CD4-positive, alpha-beta T cell (primary cell): Measurements from ENCODE around the gene HTR4. TPM values are rescaled to one million over a fixed set of nuclear protein-coding genes. Genes with fewer than 3 reads are reported as not detected.

ENCODE experiments used
- ATAC-seq: fragments of 200-7000 bp; cut with Tn5 transposase; one replicate; pipeline ENCODE4 v1.10.0; 2022; ENCODE audit warnings: mild to moderate bottlenecking; ENCODE audit not compliant: poor library complexity
- CTCF ChIA-PET: fragments of 350-600 bp; sonication (Branson Sonifier 250); formaldehyde crosslinking; loops from one replicate; lab custom pipeline; 2021; ENCODE audit warnings: antibody characterized with exemption, inconsistent platforms; lab: Charles Lee
- POLR2A ChIA-PET: fragments of 350-600 bp; sonication (Branson Sonifier 250); formaldehyde crosslinking; loops from one replicate; lab custom pipeline; 2021; ENCODE audit warnings: antibody characterized with exemption, inconsistent platforms; lab: Charles Lee
- DNase-seq, 14 experiments: peaks; one replicate each; pipeline ENCODE4 v3.0.0-alpha.2; 2013 to 2020; ENCODE audit warnings: mixed read lengths in 2 of 14
- H3K27ac ChIP-seq, 2 donors: one replicate each; pipeline versions ENCODE4 v1.5.1 to v1.7.0; 2013; ENCODE audit warnings: low read length in 2 of 2, low read depth in 1 of 2, mild to moderate bottlenecking in 1 of 2
- H3K27me3 ChIP-seq, 2 experiments: 1 replicate in 1 of 2; 2 replicates in 1 of 2; pipeline versions ENCODE4 v1.6.1 to v1.7.0; 2013; ENCODE audit warnings: low read length in 2 of 2, control low read depth in 1 of 2, mild to moderate bottlenecking in 1 of 2, moderate library complexity in 1 of 2; ENCODE audit not compliant: insufficient read depth in 2 of 2, control insufficient read depth in 1 of 2
- H3K36me3 ChIP-seq: one replicate; pipeline ENCODE4 v1.6.1; 2013; ENCODE audit warnings: low read length, control low read depth; ENCODE audit not compliant: insufficient read depth
- H3K4me1 ChIP-seq: one replicate; pipeline ENCODE4 v1.6.1; 2013; ENCODE audit warnings: low read length, control low read depth; ENCODE audit not compliant: insufficient read depth
- H3K4me3 ChIP-seq: one replicate; pipeline ENCODE4 v1.5.1; 2013; ENCODE audit warnings: mild to moderate bottlenecking, low read length, moderate library complexity
- H3K9me3 ChIP-seq, 2 experiments: 1 replicate in 1 of 2; 2 replicates in 1 of 2; pipeline versions ENCODE4 v1.6.1 to v1.7.0; 2013; ENCODE audit warnings: low read length in 2 of 2, mild to moderate bottlenecking in 2 of 2, control low read depth in 1 of 2, moderate library complexity in 1 of 2; ENCODE audit not compliant: control insufficient read depth in 1 of 2, insufficient read depth in 1 of 2
- H3K27ac Mint-ChIP-seq: one replicate; pipeline ENCODE4 v1.8.0; 2020; ENCODE audit warnings: mixed read lengths
- H3K27me3 Mint-ChIP-seq: one replicate; pipeline ENCODE4 v1.8.0; 2021; ENCODE audit warnings: mixed read lengths
- H3K36me3 Mint-ChIP-seq: one replicate; pipeline ENCODE4 v1.8.0; 2021; ENCODE audit warnings: low read depth, mixed read lengths
- H3K4me1 Mint-ChIP-seq: one replicate; pipeline ENCODE4 v1.8.0; 2021; ENCODE audit warnings: low read depth, mixed read lengths
- H3K4me3 Mint-ChIP-seq: one replicate; pipeline ENCODE4 v1.8.0; 2020; ENCODE audit warnings: mild to moderate bottlenecking, mixed read lengths
- H3K9me3 Mint-ChIP-seq: one replicate; pipeline ENCODE4 v1.8.0; 2020; ENCODE audit warnings: mixed read lengths
- intact Hi-C, 2 experiments: fragments of 100-400 bp; cut with DNase I in 1 of 2; cut with micrococcal nuclease in 1 of 2; formaldehyde crosslinking; loops; one replicate each; pipeline versions ENCODE4 v1.15.1 to v1.9.0; 2023 to 2025; cut with DNase I, micrococcal nuclease
- total RNA-seq, 174 experiments: library from RNA in 2 of 174; stranded (reverse) in 2 of 174; gene quantifications; one replicate each; pipeline ENCODE4 v1.2.3 and lab custom pipeline; 2021 to 2026
- TF ChIP-seq, protein P1 (sequence below): fragments of 200-600 bp; IDR thresholded peaks from one replicate; pipeline ENCODE4 v1.8.0; 2022; ENCODE audit warnings: antibody characterized with exemption, mild to moderate bottlenecking

The HTR4 gene
- total RNA-seq, 2 experiments from 2014 or later: not detected

GRCh38 chr5:148626081-148626613 is 28.2 kb downstream of the HTR4 start:
- Mint-ChIP-seq H3K36me3 (no peaks in the 10 kb centered on the region), H3K27me3 (peaks cover 6% of the 10 kb centered on the region), H3K27ac (no peak overlapping the region), H3K4me3 (no peak overlapping the region), H3K9me3 (no peaks in the 10 kb centered on the region), H3K4me1 (peaks cover 9% of the 10 kb centered on the region)
- H3K9me3 ChIP-seq: no peaks in the 10 kb centered on the region
- no peak overlapping the region for H3K4me3 ChIP-seq
- ChIA-PET POLR2A (no interaction called here), CTCF (no interaction called here)
- ATAC-seq: no peak
- H3K27me3 ChIP-seq: peaks cover 0 to 7% of the 10 kb centered on the region in 2 experiments
- H3K4me1 ChIP-seq: peaks cover 3% of the 10 kb centered on the region
- TF ChIP-seq, protein P1, sequence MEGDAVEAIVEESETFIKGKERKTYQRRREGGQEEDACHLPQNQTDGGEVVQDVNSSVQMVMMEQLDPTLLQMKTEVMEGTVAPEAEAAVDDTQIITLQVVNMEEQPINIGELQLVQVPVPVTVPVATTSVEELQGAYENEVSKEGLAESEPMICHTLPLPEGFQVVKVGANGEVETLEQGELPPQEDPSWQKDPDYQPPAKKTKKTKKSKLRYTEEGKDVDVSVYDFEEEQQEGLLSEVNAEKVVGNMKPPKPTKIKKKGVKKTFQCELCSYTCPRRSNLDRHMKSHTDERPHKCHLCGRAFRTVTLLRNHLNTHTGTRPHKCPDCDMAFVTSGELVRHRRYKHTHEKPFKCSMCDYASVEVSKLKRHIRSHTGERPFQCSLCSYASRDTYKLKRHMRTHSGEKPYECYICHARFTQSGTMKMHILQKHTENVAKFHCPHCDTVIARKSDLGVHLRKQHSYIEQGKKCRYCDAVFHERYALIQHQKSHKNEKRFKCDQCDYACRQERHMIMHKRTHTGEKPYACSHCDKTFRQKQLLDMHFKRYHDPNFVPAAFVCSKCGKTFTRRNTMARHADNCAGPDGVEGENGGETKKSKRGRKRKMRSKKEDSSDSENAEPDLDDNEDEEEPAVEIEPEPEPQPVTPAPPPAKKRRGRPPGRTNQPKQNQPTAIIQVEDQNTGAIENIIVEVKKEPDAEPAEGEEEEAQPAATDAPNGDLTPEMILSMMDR: no peak
- no peaks in the 10 kb centered on the region for H3K36me3 ChIP-seq
- no peak for DNase-seq
- intact Hi-C loops: no loop called here
- H3K27ac ChIP-seq: no peak overlapping the region

DNA sequence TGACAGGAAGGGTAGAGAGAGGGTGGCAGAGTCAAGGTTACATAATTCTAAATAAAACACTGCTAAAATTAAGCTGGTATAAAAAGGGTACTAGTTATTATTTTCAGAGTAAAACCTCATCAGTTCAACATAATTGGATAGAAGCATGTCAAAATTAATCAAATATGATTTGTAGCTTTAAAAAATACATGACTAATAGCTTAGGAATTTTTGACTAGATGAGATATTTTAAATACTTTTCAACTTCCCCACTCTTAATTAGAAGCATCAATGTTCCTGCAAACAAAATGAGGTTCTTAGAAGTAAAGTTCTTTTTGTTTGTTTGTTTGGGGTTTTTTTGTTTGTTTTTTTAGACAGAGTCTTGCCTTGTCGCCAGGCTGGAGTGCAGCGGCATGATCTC is 29.1 kb downstream of the HTR4 start:
- TF ChIP-seq, protein P1: no peak
- H3K27ac ChIP-seq: no peak overlapping the region
- no peaks in the 10 kb centered on the region for H3K36me3 Mint-ChIP-seq
- peaks cover 18% of the 10 kb centered on the region for H3K4me1 Mint-ChIP-seq
- peaks cover 5% of the 10 kb centered on the region for H3K27me3 Mint-ChIP-seq
- peaks cover 6% of the 10 kb centered on the region for H3K4me1 ChIP-seq
- intact Hi-C loops: no loop called here
- H3K36me3 ChIP-seq: no peaks in the 10 kb centered on the region
- ATAC-seq: no peak
- CTCF ChIA-PET: no interaction called here
- no peak overlapping the region for H3K4me3 ChIP-seq
- no peak overlapping the region for H3K4me3 Mint-ChIP-seq
- H3K27me3 ChIP-seq: no peaks in the 10 kb centered on the region
- no peaks in the 10 kb centered on the region for H3K9me3 Mint-ChIP-seq
- H3K27ac Mint-ChIP-seq: no peak overlapping the region
- H3K9me3 ChIP-seq: no peaks in the 10 kb centered on the region
- DNase-seq: no peak
- POLR2A ChIA-PET: no interaction called here

DNA sequence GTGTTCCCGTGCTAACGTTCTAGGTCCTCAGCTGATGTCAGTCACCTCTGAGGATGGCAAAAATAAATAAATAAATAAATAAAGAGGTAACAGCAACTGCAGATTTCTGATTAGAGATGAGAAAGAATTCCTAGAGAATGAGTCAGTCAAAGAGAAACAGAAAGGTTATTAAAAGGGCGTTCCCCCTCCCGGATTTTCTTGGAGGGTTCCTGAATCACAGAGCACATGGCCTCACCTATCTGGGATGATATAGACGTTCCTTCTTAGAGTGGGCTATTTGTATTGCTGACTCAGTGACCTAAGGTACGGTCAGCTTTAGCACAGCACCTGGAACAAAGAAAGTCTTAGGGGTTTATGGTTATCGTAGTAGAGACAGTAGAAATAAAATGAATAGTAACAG is 30.6 kb downstream of the HTR4 start:
- DNase-seq (no peak), ATAC-seq (no peak)
- Mint-ChIP-seq H3K27me3 (no peaks in the 10 kb centered on the region), H3K36me3 (no peaks in the 10 kb centered on the region), H3K9me3 (no peaks in the 10 kb centered on the region), H3K27ac (no peak overlapping the region), H3K4me1 (peaks cover 31% of the 10 kb centered on the region), H3K4me3 (no peak overlapping the region)
- POLR2A ChIA-PET: no interaction called here
- no peaks in the 10 kb centered on the region for H3K36me3 ChIP-seq
- intact Hi-C loops: no loop called here
- no peak overlapping the region for H3K4me3 ChIP-seq
- H3K27ac ChIP-seq: no peak overlapping the region
- TF ChIP-seq, protein P1: no peak
- H3K9me3 ChIP-seq: no peaks in the 10 kb centered on the region
- H3K4me1 ChIP-seq: peaks cover 14% of the 10 kb centered on the region
- CTCF ChIA-PET: no interaction called here
- H3K27me3 ChIP-seq: no peaks in the 10 kb centered on the region
